NAMALWA (cell line): ENCODE measurements around the gene TPT1.

Experiments used
- DNase-seq: peaks from one replicate; pipeline ENCODE4 v3.0.0-alpha.2; 2015; ENCODE audit warnings: low spot score

The TPT1 gene

DNA sequence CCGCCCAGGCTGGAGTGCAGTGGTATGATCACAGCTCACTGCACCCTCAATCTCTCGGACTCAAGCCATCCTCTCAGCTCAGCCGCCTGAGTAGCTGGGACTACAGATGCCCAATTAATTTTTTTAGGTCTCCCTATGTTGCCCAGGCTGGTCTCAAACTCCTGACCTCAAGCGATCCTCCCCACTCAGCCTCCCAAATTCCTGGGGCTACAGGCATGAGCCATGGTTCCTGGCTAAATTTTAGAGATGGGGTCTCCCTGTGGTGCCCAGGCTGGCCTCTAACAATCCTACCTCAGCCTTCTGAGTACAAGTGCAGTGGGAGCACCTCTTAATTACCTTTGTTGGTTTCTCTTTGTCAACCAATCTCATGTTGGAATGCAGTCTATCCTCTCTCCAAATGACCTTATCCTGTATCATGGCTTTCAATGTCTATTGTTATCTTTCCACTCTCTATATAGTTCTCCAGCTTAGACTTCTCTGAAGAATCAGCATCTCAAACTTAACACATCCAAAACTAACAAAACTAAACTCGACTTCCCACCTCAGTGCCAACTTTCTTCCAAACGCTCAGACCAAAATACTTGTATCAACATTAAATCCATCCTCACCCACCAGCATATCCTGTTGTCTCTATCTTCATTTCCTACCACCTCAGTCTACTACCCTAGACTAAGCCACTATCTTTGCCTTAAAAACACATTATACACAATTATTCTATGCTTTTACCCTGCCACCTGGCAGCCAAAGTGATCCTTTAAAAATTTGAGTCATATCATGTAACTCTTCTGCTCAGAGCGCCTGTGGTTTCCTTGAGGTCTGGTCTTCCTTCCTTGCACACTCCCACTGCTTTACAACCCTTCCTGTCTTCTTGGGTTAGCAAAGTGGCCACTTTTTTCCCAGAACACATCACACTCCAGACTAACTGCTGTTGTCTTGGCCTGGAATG lies 6.7 kb downstream of the TPT1 start:
- peak; percentile 46 for DNase-seq

DNA sequence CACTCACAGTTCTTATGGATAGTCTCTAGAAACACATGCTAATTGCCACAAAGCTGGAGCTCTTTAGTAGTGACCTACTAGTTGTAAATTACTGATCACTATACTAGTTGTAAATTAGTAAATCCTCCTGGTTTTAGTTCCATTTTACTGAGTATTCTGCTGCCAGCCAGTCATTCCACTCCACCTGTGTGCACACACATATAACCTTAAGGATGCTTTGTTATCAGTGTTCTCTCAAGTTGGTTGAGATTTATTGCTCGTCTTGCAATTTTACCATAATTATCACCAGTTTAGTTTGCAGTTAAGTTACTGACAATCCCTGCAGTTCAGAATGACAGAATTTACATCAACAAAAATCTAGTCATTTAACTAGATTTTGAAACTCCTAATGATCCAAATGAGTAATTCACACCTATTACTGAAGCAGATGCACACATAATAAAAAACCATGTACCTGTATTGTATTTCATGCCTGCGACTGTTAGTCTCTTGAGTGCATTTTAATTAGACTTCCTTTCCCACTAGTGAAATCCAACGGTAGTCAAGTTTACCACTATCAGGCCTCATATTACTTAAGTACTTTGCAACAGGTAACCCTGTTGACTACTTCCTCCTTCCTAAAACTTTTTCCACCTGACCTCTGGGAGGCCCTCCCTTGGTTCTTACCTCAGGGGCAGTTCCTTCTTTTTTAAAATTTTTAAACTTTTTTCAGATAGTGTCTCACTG lies 7.6 kb downstream of the TPT1 start:
- peak; percentile 39 for DNase-seq

GRCh38 chr13:45332831-45333219 lies 8.2 kb downstream of the TPT1 start:
- DNase-seq = no peak

DNA sequence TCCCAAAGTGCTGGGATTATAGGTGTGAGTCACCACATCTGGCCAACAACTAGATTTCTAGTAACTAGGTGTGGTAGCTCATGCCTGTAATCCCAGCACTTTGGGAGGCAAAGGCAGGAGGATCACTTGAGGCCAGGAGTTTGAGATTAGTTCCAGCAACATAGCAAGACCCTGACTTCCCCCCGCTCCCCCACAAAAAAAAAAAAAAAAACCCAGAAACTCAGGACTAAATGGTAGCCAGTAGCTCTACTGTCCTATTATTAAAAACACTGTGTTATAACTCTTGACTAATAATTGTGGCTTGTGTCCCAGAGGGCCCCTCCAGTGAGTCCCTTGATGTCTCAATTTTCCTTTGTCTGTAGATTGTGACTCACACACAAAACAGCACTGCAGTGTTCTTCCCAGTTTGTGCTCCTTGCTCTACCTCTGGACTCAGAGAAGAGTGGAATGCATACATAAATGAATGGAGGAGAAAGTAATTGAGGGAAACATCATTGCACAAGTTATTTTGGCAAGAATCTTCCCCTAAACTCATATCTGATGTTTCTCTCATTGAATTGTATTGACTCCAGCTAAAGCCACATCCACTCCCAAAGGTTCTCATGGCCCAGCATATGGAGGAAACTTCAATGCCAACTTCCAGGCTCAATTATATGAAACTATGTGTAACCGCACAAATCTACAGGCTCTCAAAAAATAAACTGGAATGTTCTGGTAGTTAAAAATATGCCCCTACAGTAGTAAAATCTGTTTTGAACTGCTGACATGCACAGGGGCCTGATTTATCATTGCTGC lies 8.8 kb downstream of the TPT1 start:
- peak; percentile 43 for DNase-seq

DNA sequence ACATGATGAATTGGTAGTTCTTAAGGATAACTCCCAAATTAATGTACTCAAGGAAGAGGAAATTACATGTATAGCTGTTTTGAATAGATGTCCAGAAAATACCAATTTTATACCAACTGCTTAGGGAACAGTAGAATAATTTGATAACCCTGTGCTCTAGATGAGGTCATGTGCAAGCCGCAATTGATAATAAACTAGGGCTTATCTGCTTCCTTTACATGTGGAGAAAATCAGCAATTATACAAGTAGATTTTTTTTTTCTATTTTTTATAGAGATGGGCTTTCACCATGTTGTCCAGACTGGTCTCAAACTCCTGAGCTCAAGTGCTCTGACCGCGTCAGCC lies 9.3 kb downstream of the TPT1 start:
- DNase-seq = no peak

- peak; percentile 46 for DNase-seq
Measured at GRCh38 chr13:45331123-45331619, 9.8 kb downstream of the TPT1 start.

DNA sequence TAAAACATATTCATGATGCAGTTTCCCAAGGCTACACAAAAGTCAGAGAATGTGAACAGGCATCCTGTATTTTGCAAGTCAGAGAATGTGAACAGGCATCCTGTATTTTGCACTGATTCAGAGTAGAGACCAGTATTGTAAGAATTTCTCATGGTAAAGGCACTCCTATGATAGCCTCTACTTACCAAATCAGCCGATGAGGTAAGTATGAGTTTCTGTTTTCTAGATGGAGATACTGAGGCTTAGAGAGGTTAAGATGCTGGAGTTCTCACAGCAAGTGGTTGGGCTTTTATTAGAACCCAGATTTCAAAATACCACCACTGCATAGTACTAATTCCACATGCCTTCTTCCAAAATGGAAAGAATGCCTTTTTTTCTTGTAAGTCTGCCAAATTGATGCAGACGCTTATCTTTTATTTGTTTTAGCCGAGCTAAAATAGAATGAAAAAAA lies 12.3 kb downstream of the TPT1 start:
- DNase-seq = no peak

DNA sequence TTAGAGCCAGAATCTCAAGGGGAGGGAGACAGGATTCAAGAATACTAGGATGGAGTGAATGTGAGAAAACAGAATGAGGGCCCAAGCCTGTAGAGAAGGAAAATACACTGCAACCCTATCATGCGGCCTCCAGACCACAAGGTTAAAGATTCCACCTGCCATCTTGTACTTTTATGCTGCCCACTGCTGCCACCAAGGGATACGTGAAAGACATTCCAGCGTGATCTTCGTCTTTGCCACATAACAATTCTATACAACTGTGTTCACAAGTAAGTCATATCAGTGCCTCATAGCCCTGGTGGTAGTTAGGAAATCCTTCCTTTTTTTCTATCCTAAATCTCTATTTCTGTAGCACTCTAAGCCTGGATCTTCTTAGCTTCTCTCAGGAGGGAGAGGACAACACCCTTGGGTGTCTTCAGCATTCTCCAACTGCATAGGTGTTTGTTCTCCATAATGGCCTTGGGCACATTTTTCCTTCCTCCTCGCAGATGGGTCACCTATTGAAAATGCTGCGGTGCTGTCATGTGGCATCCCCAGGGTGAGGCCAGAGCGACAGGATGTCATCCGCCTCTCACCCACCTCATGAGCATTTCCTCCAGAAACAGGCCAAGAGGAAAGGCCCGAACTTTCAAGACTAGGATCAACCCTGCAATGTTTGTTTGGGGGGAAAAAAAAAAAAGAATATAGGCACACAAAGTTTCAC lies 13.6 kb downstream of the TPT1 start:
- DNase-seq = no peak

DNA sequence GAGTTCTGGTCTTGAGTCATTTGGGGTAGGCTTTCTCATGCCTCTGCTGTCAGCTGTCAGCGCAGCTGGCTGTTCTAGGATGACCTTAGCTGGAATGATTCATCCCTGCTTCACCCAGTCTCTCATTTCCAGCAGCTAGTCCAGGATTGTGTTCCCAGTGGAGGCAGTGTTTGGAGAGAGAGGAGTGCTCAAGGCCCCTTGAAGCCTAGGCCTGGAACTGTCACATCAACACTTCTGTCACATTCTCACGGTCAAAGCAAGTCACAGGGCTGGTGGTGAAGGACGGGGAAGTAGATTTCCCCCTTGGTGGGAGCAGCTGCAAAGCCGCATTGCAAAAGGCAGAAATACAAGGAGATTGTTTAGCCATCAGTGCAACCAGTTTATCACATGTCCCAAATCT lies 15.2 kb downstream of the TPT1 start:
- DNase-seq = no peak

DNA sequence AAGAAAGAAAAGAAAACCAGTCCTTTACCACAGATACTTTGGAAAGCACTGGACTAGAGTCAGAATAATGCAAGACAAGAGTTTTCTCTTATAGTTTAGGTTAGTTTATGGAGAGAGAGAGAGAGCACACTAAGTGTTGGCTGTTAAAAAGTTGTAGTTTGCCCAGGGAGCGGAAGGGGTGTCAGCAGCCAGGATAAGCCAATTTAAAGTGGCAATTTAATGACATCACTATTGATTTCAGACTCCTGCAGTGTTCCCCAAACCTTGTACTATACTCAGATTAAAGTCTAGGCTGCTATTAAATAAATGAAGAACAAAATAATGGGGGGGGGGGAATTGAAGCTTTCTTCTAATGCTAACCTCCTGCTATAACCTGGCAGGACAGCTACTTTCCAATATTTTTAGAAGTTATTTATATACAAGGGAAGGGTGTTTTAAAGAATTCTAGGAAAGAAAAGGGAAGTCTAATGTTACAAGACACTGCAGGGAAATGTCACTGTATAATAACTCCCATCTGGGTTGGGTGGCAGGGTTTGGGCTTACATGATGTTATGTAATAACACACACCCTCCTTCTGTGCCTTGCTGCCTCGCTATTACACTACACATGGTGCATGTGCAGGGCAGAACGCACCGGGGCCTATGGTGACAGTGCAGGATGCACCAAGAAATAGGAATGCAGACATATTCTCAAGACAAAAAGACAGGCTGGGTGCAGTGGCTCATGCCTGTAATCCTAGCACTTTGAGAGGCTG lies 19.9 kb downstream of the TPT1 start:
- DNase-seq = no peak

GRCh38 chr13:45316996-45317395 lies 24.0 kb downstream of the TPT1 start:
- DNase-seq = no peak

- no peak for DNase-seq
Measured at GRCh38 chr13:45316338-45316737, 24.6 kb downstream of the TPT1 start.

GRCh38 chr13:45315520-45316167 lies 25.3 kb downstream of the TPT1 start:
- DNase-seq = no peak

DNA sequence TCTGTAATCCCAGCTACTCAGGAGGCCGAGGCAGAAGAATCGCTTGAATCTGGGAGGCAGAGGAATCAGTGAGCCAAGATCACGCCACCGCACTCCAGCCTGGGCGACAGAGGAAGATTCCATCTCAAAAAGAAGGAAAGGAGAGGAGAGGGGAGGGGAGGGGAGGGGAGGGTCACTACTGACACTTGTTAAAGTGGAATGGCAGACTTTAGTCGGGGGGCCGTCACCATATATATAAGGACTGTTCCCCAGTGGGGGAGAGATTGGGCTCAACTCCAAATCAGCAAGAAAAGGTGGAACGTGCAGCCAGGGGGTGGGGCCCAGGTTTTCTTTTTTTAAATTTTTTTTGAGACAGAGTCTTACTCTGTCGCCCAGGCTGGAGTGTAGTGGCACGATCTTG lies 26.2 kb downstream of the TPT1 start:
- DNase-seq = no peak

DNA sequence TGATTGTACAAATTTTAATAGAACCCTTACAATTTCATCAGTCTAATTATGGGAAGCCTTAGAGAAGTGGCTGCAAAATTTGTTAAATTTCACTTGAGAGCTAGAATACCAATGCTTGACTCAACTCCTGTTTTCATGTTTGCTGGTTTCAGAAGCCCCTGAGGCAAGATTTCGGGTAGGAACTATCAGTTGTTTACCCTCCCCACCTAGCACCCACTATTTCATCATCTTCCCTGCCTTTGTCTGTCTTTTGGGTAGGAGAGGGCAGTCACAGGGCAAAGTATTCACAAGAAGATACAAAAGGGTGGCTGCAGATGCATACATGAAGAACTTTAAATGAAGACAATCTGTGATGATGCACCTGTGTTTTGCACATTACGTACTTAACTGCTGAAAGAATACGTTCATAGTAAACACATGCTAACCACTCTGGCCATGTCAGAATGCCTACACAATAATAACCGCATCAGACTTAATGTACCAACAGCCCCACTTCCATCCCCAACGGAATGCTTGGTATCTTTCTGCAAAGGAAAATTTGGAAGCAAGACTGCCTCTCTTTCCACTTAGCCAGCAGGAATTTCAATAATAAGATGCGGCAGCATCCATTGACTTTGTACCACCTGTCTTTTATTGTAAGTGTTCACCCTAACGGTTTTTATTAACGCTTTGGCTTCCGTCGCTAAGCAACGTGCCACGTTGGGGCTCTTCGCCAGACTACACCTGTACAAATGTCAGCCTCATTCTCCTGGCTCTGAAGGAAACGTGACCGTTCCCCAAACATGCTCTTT lies 30.4 kb downstream of the TPT1 start:
- DNase-seq = no peak

GRCh38 chr13:45306966-45307365 lies 34.0 kb downstream of the TPT1 start:
- no peak for DNase-seq

GRCh38 chr13:45305079-45305478 lies 35.9 kb downstream of the TPT1 start:
- DNase-seq = no peak

DNA sequence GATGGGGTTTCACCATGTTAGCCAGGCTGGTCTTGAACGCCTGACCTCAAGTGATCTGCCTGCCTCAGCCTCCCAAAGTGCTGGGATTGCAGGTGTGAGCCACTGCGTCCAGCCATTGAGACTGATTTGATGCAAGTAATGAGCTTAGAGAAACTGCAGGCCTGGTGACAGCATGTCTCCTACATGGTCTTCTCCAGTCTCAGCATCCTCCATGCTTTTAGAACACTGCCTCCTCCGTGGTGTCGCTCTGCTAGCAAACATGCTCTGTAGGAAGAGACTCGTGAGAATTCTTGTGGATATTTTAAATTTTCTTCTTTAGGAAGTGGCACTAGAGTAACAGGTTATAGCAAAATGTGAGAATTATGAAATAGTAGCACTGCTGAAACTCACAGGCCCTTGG lies 37.1 kb downstream of the TPT1 start:
- DNase-seq = no peak

DNA sequence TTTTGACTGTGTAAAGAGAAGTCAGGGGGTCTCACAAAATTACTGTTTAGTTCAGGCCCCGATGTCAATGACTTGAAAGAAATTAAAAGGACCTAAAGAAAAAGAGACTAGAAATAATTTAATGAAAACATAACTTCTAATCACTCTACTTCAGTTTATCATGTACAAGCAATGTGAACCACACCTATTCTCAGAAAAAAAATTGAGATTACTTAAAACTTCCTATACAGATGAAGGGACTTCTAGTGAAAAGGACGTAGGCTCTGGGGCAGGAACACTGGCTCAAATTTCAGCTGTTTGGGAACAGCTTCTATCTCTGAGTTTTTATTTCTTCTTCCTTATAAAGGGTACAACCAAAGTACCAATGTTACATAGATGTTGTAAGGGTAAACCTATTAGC lies 38.0 kb downstream of the TPT1 start:
- DNase-seq = no peak

- DNase-seq = no peak
Measured at GRCh38 chr13:45302507-45302906, 38.5 kb downstream of the TPT1 start.
